Measurements from ENCODE around the gene ATP13A4.

- no peak for TF ChIP-seq CTCF (conservative IDR thresholded peaks at IDR 0.05)
- TF ChIP-seq ZFX (IDR thresholded peaks at IDR 0.05) = no peak
Observed at GRCh38 chr3:193589129-193589528, 34.4 kb upstream of the ATP13A4 start.
